ENCODE results near the gene MEI4.

GRCh38 chr6:77814119-77814518 lies 161.3 kb downstream of the MEI4 start:
- TF ChIP-seq CTCF (CRISPR knock-in tag; IDR thresholded peaks at IDR 0.05): no peak
- no peak for TF ChIP-seq ARID5B (CRISPR knock-in tag; IDR thresholded peaks at IDR 0.05)

Data from HepG2 (cell line).